Smooth muscle cell (in vitro differentiated cells): ENCODE measurements around the gene PRPF38B. TPM values are rescaled to one million over a fixed set of nuclear protein-coding genes. Genes with fewer than 3 reads are reported as not detected.

ENCODE experiments used
- DNase-seq: peaks from one replicate; lab custom pipeline; 2025; ENCODE audit not compliant: unreplicated experiment; lab: John Stamatoyannopoulos, UW
- H2AFZ ChIP-seq: fragments of 200-600 bp; sonication (generic); 2 replicates; pipeline ENCODE4 v1.6.0; 2016; ENCODE audit warnings: antibody characterized with exemption, low read depth, mild to moderate bottlenecking
- H3F3A ChIP-seq: fragments of 200-600 bp; sonication (generic); 2 replicates; pipeline ENCODE4 v1.6.0; 2017; ENCODE audit warnings: antibody characterized with exemption, low read depth
- H3K27ac ChIP-seq: fragments of 200-600 bp; sonication (generic); 2 replicates; pipeline ENCODE4 v1.5.1; 2016; ENCODE audit warnings: low read depth, mild to moderate bottlenecking
- H3K27me3 ChIP-seq: fragments of 200-600 bp; sonication (generic); 2 replicates; pipeline ENCODE4 v1.6.1; 2016; ENCODE audit warnings: low read depth, mild to moderate bottlenecking
- H3K36me3 ChIP-seq: fragments of 200-600 bp; sonication (generic); 2 replicates; pipeline ENCODE4 v1.5.1; 2016; ENCODE audit warnings: low read depth
- H3K4me1 ChIP-seq: fragments of 200-600 bp; sonication (generic); 2 replicates; pipeline ENCODE4 v1.5.1; 2016; ENCODE audit warnings: low read depth
- H3K4me2 ChIP-seq: fragments of 200-600 bp; sonication (generic); 2 replicates; pipeline ENCODE4 v1.6.0; 2016; ENCODE audit warnings: mild to moderate bottlenecking
- H3K4me3 ChIP-seq: fragments of 200-600 bp; sonication (generic); 2 replicates; pipeline ENCODE4 v1.5.1; 2016; ENCODE audit warnings: mild to moderate bottlenecking
- H3K79me2 ChIP-seq: fragments of 200-600 bp; sonication (generic); 2 replicates; pipeline ENCODE4 v1.6.0; 2016; ENCODE audit warnings: low read depth, mild to moderate bottlenecking
- H3K9ac ChIP-seq: fragments of 200-600 bp; sonication (generic); 2 replicates; pipeline ENCODE4 v1.6.0; 2016; ENCODE audit warnings: low read depth
- H3K9me3 ChIP-seq: fragments of 200-600 bp; sonication (generic); replicated peaks from 2 replicates; pipeline ENCODE4 v1.5.1; 2016; ENCODE audit warnings: low read depth
- H4K20me1 ChIP-seq: fragments of 200-600 bp; sonication (generic); 2 replicates; pipeline ENCODE4 v1.6.0; 2016; ENCODE audit warnings: low read depth
- WGBS: methylation state at CpG from one replicate; pipeline ENCODE4 v1.1.7; 2016; ENCODE audit warnings: low lambda C conversion rate; 5-methylcytosine and 5-hydroxymethylcytosine counted together
- polyA plus RNA-seq: library from polyadenylated mRNA; unstranded; fragments of >200 nt; fragmentation: Nextera tagmentation; extraction: Ambion mirVana; gene quantifications from 2 replicates; pipeline ENCODE4 v1.2.1, GENCODE V29; 2016
- total RNA-seq: library from RNA; depleted of rRNA; stranded (reverse); fragments of >200 nt; gene quantifications from 2 replicates; pipeline ENCODE4 v1.2.3, GENCODE V29; 2014
- TF ChIP-seq, protein P1 (sequence below): fragments of 200-600 bp; sonication (generic); IDR thresholded peaks from 2 replicates; pipeline ENCODE4 v1.5.1; 2017; ENCODE audit warnings: borderline replicate concordance, mild to moderate bottlenecking, antibody characterized with exemption; ENCODE audit not compliant: insufficient read depth, poor library complexity, severe bottlenecking

The PRPF38B gene
- total and polyA plus RNA-seq, 2 experiments from 2014 or later = 20.6 to 28.0 TPM

GRCh38 chr1:108668777-108669176 is 23.3 kb upstream of the PRPF38B start:
- Histone ChIP-seq H3K4me3 (no peak overlapping the region), H4K20me1 (no peaks in the 10 kb centered on the region), H3K4me1 (no peaks in the 10 kb centered on the region), H3K27ac (no peak overlapping the region), H3K9me3 (no peaks in the 10 kb centered on the region), H3K4me2 (no peak overlapping the region), H3K36me3 (no peaks in the 10 kb centered on the region), H2AFZ (no peak overlapping the region), H3F3A (no peaks in the 10 kb centered on the region), H3K9ac (no peak overlapping the region), H3K79me2 (no peaks in the 10 kb centered on the region), H3K27me3 (no peaks in the 10 kb centered on the region)
- TF ChIP-seq, protein P1, sequence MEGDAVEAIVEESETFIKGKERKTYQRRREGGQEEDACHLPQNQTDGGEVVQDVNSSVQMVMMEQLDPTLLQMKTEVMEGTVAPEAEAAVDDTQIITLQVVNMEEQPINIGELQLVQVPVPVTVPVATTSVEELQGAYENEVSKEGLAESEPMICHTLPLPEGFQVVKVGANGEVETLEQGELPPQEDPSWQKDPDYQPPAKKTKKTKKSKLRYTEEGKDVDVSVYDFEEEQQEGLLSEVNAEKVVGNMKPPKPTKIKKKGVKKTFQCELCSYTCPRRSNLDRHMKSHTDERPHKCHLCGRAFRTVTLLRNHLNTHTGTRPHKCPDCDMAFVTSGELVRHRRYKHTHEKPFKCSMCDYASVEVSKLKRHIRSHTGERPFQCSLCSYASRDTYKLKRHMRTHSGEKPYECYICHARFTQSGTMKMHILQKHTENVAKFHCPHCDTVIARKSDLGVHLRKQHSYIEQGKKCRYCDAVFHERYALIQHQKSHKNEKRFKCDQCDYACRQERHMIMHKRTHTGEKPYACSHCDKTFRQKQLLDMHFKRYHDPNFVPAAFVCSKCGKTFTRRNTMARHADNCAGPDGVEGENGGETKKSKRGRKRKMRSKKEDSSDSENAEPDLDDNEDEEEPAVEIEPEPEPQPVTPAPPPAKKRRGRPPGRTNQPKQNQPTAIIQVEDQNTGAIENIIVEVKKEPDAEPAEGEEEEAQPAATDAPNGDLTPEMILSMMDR = no peak
- no peak for DNase-seq

GRCh38 chr1:108669679-108670078 is 22.4 kb upstream of the PRPF38B start:
- Histone ChIP-seq H3K9ac (no peak overlapping the region), H3K79me2 (no peaks in the 10 kb centered on the region), H3F3A (no peaks in the 10 kb centered on the region), H3K4me2 (no peak overlapping the region), H3K27me3 (no peaks in the 10 kb centered on the region), H3K27ac (no peak overlapping the region), H3K4me3 (no peak overlapping the region), H2AFZ (no peak overlapping the region), H3K9me3 (no peaks in the 10 kb centered on the region), H4K20me1 (no peaks in the 10 kb centered on the region), H3K36me3 (no peaks in the 10 kb centered on the region), H3K4me1 (no peaks in the 10 kb centered on the region)
- no peak for DNase-seq
- 78% methylated on average over 7 of the region's 7 CpGs for WGBS
- TF ChIP-seq, protein P1 = no peak

- WGBS = 95% methylated on average over 5 of the region's 5 CpGs
- H3K4me2 ChIP-seq = no peak overlapping the region
- H3K4me3 ChIP-seq = no peak overlapping the region
- H3K27me3 ChIP-seq = no peaks in the 10 kb centered on the region
- no peak overlapping the region for H3K27ac ChIP-seq
- H3K9ac ChIP-seq = no peak overlapping the region
- TF ChIP-seq, protein P1 = no peak
- H2AFZ ChIP-seq = no peak overlapping the region
- no peaks in the 10 kb centered on the region for H3F3A ChIP-seq
- no peaks in the 10 kb centered on the region for H3K79me2 ChIP-seq
- H3K4me1 ChIP-seq = no peaks in the 10 kb centered on the region
- DNase-seq = no peak
- H3K9me3 ChIP-seq = no peaks in the 10 kb centered on the region
- H3K36me3 ChIP-seq = no peaks in the 10 kb centered on the region
- no peaks in the 10 kb centered on the region for H4K20me1 ChIP-seq
Observed at GRCh38 chr1:108670131-108670773, 21.9 kb upstream of the PRPF38B start.

GRCh38 chr1:108671143-108671542 is 21.0 kb upstream of the PRPF38B start:
- 86% methylated on average over 2 of the region's 2 CpGs for WGBS
- DNase-seq = no peak

More at GRCh38 chr1:108671143-108671542, 21.0 kb upstream of the PRPF38B start:
- Histone ChIP-seq H3K4me1 (no peaks in the 10 kb centered on the region), H3K4me2 (no peak overlapping the region), H3K9ac (no peak overlapping the region), H2AFZ (no peak overlapping the region), H3K27me3 (no peaks in the 10 kb centered on the region), H3K9me3 (no peaks in the 10 kb centered on the region), H3K79me2 (no peaks in the 10 kb centered on the region), H3K4me3 (no peak overlapping the region), H4K20me1 (no peaks in the 10 kb centered on the region), H3K27ac (no peak overlapping the region), H3F3A (no peaks in the 10 kb centered on the region), H3K36me3 (no peaks in the 10 kb centered on the region)
- TF ChIP-seq, protein P1 = no peak
